ENCODE results near the gene UPF2.

UPF2 gene

GRCh38 chr10:11899067-11899876 lies 143.3 kb downstream of the UPF2 start:
- no peak overlapping the region for H3K4me3 ChIP-seq (ENCODE audit: low read depth, low read length)
- no peak for TF ChIP-seq CTCF (IDR thresholded peaks at IDR 0.05; ENCODE audit: low read depth, low read length, missing control alignments)
- no peak for DNase-seq (ENCODE audit: low read depth)

DNA sequence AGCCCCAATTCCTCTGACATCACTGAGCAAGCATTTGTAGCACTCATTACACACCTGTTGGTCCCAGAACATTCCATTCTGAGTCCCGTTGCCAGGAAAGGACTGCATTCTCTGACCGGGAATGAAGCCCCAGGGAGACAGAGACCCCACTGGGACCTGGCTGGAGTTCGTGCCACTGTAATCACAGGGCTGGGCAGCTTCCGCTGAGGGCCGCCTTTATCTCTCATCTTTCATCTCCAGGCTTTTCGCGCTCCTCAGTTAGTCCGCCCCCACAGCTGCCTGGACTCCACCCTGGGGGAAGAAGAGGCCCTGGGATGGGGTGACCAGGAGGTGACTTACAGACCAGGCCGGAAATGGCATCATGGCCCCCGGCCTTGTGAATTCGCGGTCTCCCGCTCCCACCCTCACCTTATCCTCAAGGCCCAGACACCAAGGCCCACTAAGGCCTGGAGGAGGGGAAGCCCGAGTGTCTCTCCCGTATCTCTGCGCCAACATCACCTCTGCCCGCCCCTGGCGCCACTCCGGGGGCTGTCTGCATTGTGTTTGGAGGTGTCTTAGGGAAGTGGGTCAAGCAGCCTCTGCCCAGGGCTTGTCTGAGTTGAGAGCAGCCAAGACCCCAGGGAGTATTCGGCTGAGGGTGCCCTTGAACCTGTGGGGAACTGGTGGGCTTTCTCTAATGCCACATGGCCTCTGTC lies 144.1 kb downstream of the UPF2 start:
- no peak for DNase-seq (ENCODE audit: low read depth)
- H3K4me3 ChIP-seq (ENCODE audit: low read depth, low read length) = no peak overlapping the region
- TF ChIP-seq CTCF (IDR thresholded peaks at IDR 0.05; ENCODE audit: low read depth, low read length, missing control alignments) = no peak

GRCh38 chr10:11898033-11898371 lies 144.6 kb downstream of the UPF2 start:
- no peak overlapping the region for H3K4me3 ChIP-seq (ENCODE audit: low read depth, low read length)
- no peak for TF ChIP-seq CTCF (IDR thresholded peaks at IDR 0.05; ENCODE audit: low read depth, low read length, missing control alignments)
- no peak for DNase-seq (ENCODE audit: low read depth)

- no peak overlapping the region for H3K4me3 ChIP-seq (ENCODE audit: low read depth, low read length)
- no peak for DNase-seq (ENCODE audit: low read depth)
- no peak for TF ChIP-seq CTCF (IDR thresholded peaks at IDR 0.05; ENCODE audit: low read depth, low read length, missing control alignments)
Observed at GRCh38 chr10:11896549-11897200, 145.9 kb downstream of the UPF2 start.

DNA sequence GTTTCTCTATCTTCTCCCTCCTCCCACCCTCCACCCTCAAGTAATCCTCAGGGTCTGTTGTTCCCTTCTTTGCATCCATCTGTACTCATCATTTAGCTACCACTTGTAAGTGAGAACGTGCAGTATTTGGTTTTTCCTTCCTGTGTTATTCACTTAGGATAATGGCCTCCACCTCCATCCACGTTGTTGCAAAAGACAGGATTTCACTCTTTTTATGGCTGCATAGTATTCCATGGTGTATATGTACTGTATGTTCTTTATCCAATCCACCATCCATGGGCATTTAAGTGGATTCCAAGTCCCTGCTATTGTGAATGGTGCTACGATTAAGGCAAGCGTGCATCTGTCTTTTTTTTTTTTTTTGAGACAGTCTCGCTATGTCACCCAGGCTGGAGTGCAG lies 147.0 kb downstream of the UPF2 start:
- no peak for TF ChIP-seq CTCF (IDR thresholded peaks at IDR 0.05; ENCODE audit: low read depth, low read length, missing control alignments)
- H3K4me3 ChIP-seq (ENCODE audit: low read depth, low read length) = no peak overlapping the region
- DNase-seq (ENCODE audit: low read depth) = no peak

DNA sequence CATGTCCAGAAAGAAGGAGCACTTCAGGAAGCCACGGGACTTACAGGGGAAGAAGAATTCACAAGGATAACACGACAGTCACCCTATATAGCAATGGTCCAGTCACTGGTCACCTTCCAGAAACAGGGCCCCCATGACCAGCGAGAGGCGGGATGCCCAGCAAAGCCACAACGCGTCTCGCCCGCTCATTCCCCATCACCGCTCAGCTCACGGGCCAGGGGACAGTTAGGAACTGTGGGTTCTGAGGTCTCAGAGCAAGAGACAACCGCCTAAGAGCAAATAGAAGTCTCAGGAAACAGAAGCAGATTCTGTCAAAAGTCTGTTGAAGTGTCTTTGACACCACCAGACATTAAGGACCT lies 147.5 kb downstream of the UPF2 start:
- TF ChIP-seq CTCF (IDR thresholded peaks at IDR 0.05; ENCODE audit: low read depth, low read length, missing control alignments) = no peak
- no peak overlapping the region for H3K4me3 ChIP-seq (ENCODE audit: low read depth, low read length)
- DNase-seq (ENCODE audit: low read depth) = no peak
